WERI-Rb-1 (cell line): Measurements from ENCODE around the gene TMEM72.

ENCODE experiments used
- DNase-seq: peaks from one replicate; pipeline ENCODE4 v3.0.0-alpha.2; 2020
- H3K27ac ChIP-seq: fragments of 250-450 bp; sonication (Bioruptor Pico); 2 replicates; pipeline ENCODE4 v1.5.1; 2020; ENCODE audit warnings: mild to moderate bottlenecking, moderate library complexity
- H3K27me3 ChIP-seq: fragments of 250-450 bp; sonication (Bioruptor Pico); 2 replicates; pipeline ENCODE4 v1.5.1; 2021; ENCODE audit warnings: mild to moderate bottlenecking, low read depth, moderate library complexity; ENCODE audit not compliant: insufficient read depth, severe bottlenecking
- H3K36me3 ChIP-seq: fragments of 250-450 bp; sonication (Bioruptor Pico); 2 replicates; pipeline ENCODE4 v1.5.1; 2020; ENCODE audit warnings: mild to moderate bottlenecking, moderate library complexity
- H3K4me3 ChIP-seq: 2 replicates; pipeline ENCODE4 v1.5.1; 2011; ENCODE audit warnings: low read depth, mild to moderate bottlenecking, control low read depth, low read length
- H3K9me3 ChIP-seq: fragments of 250-450 bp; sonication (Bioruptor Pico); 2 replicates; pipeline ENCODE4 v1.5.1; 2021; ENCODE audit warnings: mild to moderate bottlenecking, moderate library complexity; ENCODE audit not compliant: severe bottlenecking
- TF ChIP-seq, protein P1 (sequence below): IDR thresholded peaks from 2 replicates; pipeline ENCODE4 v1.5.1; 2011; ENCODE audit warnings: low read depth, mild to moderate bottlenecking, control low read depth, inconsistent platforms, low read length

TMEM72 gene

DNA sequence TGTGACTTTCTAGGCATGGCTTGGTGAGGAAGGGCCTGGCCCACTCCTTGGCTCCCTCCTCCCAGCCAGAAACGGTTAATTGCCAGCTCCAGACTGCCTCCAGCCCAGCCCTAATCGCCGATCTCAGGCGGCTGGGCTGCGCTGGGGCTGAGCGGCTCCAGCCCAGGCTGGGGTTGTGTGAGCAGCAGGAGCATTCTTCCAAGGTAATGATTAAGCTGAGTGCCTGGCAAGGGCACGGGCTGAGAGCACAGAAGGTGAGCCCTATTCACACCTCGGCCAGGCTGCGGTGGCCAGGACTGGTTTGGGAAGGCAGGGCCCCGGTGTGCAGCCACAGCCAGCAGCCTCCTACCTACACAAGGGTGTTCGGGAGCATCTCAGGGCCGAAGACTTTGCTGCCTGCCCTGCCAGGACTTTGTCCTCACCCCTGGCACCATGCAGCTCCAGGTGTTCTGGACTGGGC lies at the start of gene TMEM72:
Gene TMEM72 (plus strand): TSS at position 257 of the 460 bp plus-strand sequence. CDS start 176 bp downstream, at position 433.
- H3K36me3 ChIP-seq = no peaks in the 10 kb centered on the region
- peak within 1 kb of the TSS; percentile 81 for H3K27ac ChIP-seq
- peak; percentile 81 for DNase-seq
- TF ChIP-seq, protein P1, sequence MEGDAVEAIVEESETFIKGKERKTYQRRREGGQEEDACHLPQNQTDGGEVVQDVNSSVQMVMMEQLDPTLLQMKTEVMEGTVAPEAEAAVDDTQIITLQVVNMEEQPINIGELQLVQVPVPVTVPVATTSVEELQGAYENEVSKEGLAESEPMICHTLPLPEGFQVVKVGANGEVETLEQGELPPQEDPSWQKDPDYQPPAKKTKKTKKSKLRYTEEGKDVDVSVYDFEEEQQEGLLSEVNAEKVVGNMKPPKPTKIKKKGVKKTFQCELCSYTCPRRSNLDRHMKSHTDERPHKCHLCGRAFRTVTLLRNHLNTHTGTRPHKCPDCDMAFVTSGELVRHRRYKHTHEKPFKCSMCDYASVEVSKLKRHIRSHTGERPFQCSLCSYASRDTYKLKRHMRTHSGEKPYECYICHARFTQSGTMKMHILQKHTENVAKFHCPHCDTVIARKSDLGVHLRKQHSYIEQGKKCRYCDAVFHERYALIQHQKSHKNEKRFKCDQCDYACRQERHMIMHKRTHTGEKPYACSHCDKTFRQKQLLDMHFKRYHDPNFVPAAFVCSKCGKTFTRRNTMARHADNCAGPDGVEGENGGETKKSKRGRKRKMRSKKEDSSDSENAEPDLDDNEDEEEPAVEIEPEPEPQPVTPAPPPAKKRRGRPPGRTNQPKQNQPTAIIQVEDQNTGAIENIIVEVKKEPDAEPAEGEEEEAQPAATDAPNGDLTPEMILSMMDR = no peak
- no peaks in the 10 kb centered on the region for H3K9me3 ChIP-seq
- no peaks in the 10 kb centered on the region for H3K27me3 ChIP-seq
- peak within 1 kb of the TSS; percentile 11 for H3K4me3 ChIP-seq

DNA sequence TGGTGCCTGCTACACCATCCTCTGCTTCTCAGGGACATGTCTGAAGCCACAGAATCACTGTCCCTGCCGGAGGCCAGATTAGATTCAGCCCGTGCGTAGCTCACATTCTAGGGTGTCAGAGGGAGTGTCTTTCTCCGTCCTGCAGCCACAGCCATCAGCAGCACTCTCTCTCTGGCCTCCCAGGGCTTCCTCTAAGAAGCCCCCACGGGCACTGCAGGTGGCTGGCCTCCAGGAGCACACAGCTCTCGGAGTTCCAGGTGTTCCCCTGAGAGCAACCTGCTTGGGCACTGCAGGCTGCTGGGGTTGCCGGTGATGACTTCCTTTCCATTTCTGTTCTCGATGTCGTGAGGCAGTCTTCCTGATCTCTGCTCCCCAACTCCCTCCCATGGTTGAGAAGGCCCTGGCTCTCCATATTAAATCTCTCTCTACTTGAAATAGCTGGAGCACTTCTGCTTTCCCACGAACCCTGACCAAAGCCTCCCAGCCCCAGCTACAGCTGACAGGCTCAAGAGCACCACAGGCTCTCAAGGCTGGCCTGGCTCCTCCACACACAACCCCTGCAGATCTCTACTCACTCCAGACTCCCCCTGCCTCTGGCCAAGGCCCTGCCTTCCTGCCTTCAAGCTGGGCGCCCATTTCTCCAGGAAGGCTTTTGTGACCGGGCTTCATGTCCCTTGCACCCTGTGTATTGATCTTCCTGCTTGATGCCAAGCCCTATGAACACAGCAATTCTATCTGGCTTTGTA lies 49.0 kb upstream of the TMEM72 start:
- peaks cover 4% of the 10 kb centered on the region for H3K9me3 ChIP-seq
- TF ChIP-seq, protein P1 = no peak
- no peak for DNase-seq
- no peak overlapping the region for H3K4me3 ChIP-seq
- peaks cover 16% of the 10 kb centered on the region for H3K27me3 ChIP-seq
- no peak overlapping the region for H3K27ac ChIP-seq
- no peaks in the 10 kb centered on the region for H3K36me3 ChIP-seq

DNA sequence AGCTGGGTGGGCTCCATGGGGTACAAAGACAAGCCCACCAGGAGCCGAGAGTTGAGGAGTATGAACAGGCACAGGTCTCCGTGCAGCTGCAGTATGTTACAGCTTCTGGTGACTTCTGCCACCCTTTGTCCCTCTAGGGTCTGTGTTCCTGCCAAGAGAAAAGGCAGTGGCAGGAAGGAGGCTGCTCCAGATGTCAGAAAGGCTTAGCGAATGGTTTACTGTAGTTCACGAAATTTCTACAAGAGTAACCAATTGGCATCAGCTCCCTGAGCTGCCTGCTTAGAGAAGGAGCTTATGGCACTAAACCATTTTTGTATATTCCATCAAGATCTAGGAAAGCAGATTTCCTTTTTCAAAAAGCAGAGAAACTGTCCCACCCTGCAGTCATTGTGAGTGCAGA lies 48.2 kb upstream of the TMEM72 start:
- TF ChIP-seq, protein P1 = no peak
- H3K27ac ChIP-seq = no peak overlapping the region
- no peak for DNase-seq

DNA sequence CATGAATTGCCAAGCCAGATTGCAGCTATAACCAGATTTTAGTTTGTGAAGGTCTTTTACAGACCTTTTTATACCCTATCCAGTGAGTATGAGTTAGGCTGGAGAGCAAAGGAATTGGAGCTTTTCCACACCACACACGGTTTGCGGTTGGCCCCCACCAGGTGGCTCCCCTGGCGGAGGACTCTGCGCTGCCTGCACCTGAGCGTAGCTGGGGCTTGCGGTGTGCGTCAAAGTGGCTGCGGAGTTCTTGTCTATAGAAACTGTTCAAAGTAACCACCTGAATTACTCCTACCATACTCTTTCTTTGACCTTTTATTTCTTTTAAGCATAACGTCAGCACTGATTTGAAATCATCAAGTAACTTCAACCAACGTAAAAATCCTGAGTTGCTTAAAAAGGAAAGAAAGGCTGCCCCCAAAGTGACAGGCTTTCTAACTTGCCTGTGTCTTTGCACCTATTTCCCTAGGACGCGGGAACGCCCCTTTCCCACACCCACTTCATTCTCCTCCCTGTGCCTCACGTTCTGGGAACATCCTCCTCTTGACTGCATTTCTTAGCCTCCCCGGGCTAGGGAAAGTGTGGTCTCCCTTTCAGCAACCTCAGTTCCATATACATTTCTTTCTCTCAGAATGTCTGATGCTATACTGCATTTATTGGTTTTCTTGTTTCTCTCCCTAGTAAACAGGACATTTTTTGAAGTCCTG lies 47.6 kb upstream of the TMEM72 start:
- H3K27me3 ChIP-seq = peaks cover 16% of the 10 kb centered on the region
- TF ChIP-seq, protein P1 = no peak
- DNase-seq = no peak
- peaks cover 4% of the 10 kb centered on the region for H3K9me3 ChIP-seq
- H3K4me3 ChIP-seq = no peak overlapping the region
- H3K27ac ChIP-seq = no peak overlapping the region
- H3K36me3 ChIP-seq = no peaks in the 10 kb centered on the region

More for the DNA sequence above, 48.2 kb upstream of the TMEM72 start:
- Histone ChIP-seq H3K36me3 (no peaks in the 10 kb centered on the region), H3K4me3 (no peak overlapping the region), H3K9me3 (peaks cover 4% of the 10 kb centered on the region), H3K27me3 (peaks cover 16% of the 10 kb centered on the region)

DNA sequence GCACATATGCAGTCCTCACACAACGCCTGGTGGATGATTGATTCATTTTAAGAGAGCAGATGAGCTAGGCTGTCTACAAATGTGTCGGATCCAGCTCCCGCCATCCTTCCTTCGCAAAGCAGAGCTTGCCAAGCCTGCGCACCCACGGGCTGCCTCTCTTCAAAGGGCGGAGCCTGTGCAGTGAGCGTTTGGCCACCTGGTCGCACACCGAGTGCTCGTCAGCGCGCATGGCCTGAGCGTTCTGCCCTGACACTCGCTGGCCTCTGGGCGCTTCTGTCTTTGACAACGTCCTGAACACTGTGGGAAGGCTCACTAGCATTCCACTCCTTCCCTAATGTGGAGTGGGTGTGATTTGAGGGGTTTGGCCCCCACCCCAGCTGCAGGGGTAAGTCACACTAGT lies 47.1 kb upstream of the TMEM72 start:
- Histone ChIP-seq H3K27ac (no peak overlapping the region), H3K9me3 (peaks cover 4% of the 10 kb centered on the region), H3K36me3 (no peaks in the 10 kb centered on the region), H3K4me3 (no peak overlapping the region), H3K27me3 (peaks cover 16% of the 10 kb centered on the region)
- TF ChIP-seq, protein P1 = no peak
- DNase-seq = no peak
